MM.1S (cell line): ENCODE data around the gene CDKL4.
A peak's percentile ranks its signal among the peaks of the same experiment; 100 is the strongest.

Source experiments
- CTCF ChIP-seq: fragments of 300-600 bp; sonication (generic); IDR thresholded peaks from 2 replicates; pipeline ENCODE4 v1.5.1; 2016; ENCODE audit warnings: antibody characterized with exemption, low read length, mixed read lengths
- EZH2 ChIP-seq: fragments of 300-600 bp; sonication (generic); optimal IDR thresholded peaks from 2 replicates; pipeline ENCODE3; 2017; ENCODE audit warnings: low read depth, mild to moderate bottlenecking, antibody characterized with exemption, low read length, mixed read lengths

- TF ChIP-seq CTCF (peak; percentile 89), EZH2 (no peak)
These were observed 15.9 kb downstream of the CDKL4 start for GRCh38 chr2:39227628-39228412.
